Kidney tubule cell (primary cell): ENCODE data around the gene GAB3.
A peak's percentile ranks its signal among the peaks of the same experiment; 100 is the strongest.
"Not testable (repeated sequence)": the region's sequence is repeated elsewhere in the genome, so short reads cannot be mapped to it uniquely, and the experiment has no call there.

Source experiments
- DNase-seq: peaks from one replicate; pipeline ENCODE4 v3.0.0-alpha.2; 2018; ENCODE audit warnings: low spot score

GAB3 gene

GRCh38 chrX:154720067-154720466 lies 30.8 kb downstream of the GAB3 start:
- no peak for DNase-seq

- peak; percentile 70 for DNase-seq
These were observed 31.7 kb downstream of the GAB3 start for GRCh38 chrX:154719132-154719675.

GRCh38 chrX:154718616-154719015 lies 32.3 kb downstream of the GAB3 start:
- DNase-seq, result no peak

- peak; percentile 17 for DNase-seq
These were observed 33.1 kb downstream of the GAB3 start for GRCh38 chrX:154717824-154718223.

GRCh38 chrX:154715825-154716224 lies 35.1 kb downstream of the GAB3 start:
- no peak for DNase-seq

GRCh38 chrX:154714925-154715324 lies 36.0 kb downstream of the GAB3 start:
- DNase-seq, result peak; percentile 54

- DNase-seq, result peak; percentile 53
These were observed 37.8 kb downstream of the GAB3 start for GRCh38 chrX:154712781-154713740.

GRCh38 chrX:154711264-154711663 lies 39.6 kb downstream of the GAB3 start:
- DNase-seq, result no peak

GRCh38 chrX:154710309-154710708 lies 40.6 kb downstream of the GAB3 start:
- DNase-seq, result no peak

GRCh38 chrX:154698630-154699248 lies 52.1 kb downstream of the GAB3 start:
- no peak for DNase-seq

GRCh38 chrX:154696676-154697045 lies 54.2 kb downstream of the GAB3 start:
- no peak for DNase-seq

GRCh38 chrX:154695911-154696675 lies 54.8 kb downstream of the GAB3 start:
- peak; percentile 33 for DNase-seq

GRCh38 chrX:154693394-154693793 lies 57.5 kb downstream of the GAB3 start:
- DNase-seq, result no peak

GRCh38 chrX:154690438-154690837 lies 60.4 kb downstream of the GAB3 start:
- DNase-seq, result not testable (repeated sequence)

- not testable (repeated sequence) for DNase-seq
These were observed 78.8 kb downstream of the GAB3 start for GRCh38 chrX:154672084-154672483.

- not testable (repeated sequence) for DNase-seq
These were observed 80.0 kb downstream of the GAB3 start for GRCh38 chrX:154670848-154671247.

- no peak for DNase-seq
These were observed 89.0 kb downstream of the GAB3 start for GRCh38 chrX:154661899-154662298.

GRCh38 chrX:154661170-154661569 lies 89.7 kb downstream of the GAB3 start:
- DNase-seq, result no peak

GRCh38 chrX:154660541-154660940 lies 90.3 kb downstream of the GAB3 start:
- no peak for DNase-seq

GRCh38 chrX:154658957-154659356 lies 91.9 kb downstream of the GAB3 start:
- no peak for DNase-seq

GRCh38 chrX:154658187-154658586 lies 92.7 kb downstream of the GAB3 start:
- no peak for DNase-seq

- DNase-seq, result no peak
These were observed 93.6 kb downstream of the GAB3 start for GRCh38 chrX:154657226-154657805.
